ENCODE data around the gene ELOVL6. TPM values are rescaled to one million over a fixed set of nuclear protein-coding genes. Genes with fewer than 3 reads are reported as not detected.

ELOVL6 gene
- total and polyA plus RNA-seq, 9 of the 15 experiments (the other 6 are each of a cell fraction or from before 2014, with no cell fraction given), result 18.3 to 82.6 (median 46.0) TPM

- TF ChIP-seq AFF4 (CRISPR knock-in tag; IDR thresholded peaks at IDR 0.05) (peak; percentile 72; the same call in 1 of the 2 replicates), PHF20 (IDR thresholded peaks at IDR 0.05; ENCODE audit: partially characterized antibody) (no peak), SRSF7 (optimal IDR thresholded peaks at IDR 0.05; ENCODE audit: low read depth, low read length) (no peak), ZNF311 (CRISPR knock-in tag; IDR thresholded peaks at IDR 0.05) (no peak), HMG20B (CRISPR knock-in tag; IDR thresholded peaks at IDR 0.05) (no peak), WHSC1 (IDR thresholded peaks at IDR 0.05; ENCODE audit: low read length) (no peak), CEBPG (CRISPR knock-in tag; IDR thresholded peaks at IDR 0.05) (no peak), CEBPG (tag; conservative IDR thresholded peaks at IDR 0.05 in 1 of 2, IDR thresholded peaks at IDR 0.05 in 1 of 2) (no peak), RREB1 (CRISPR knock-in tag; IDR thresholded peaks at IDR 0.05) (no peak), ZNF77 (CRISPR knock-in tag; IDR thresholded peaks at IDR 0.05) (no peak), NFE2L1 (tag; IDR thresholded peaks at IDR 0.05; ENCODE audit: borderline replicate concordance, low read depth) (no peak), MAZ (CRISPR knock-in tag; conservative IDR thresholded peaks at IDR 0.05 in 1 of 2, IDR thresholded peaks at IDR 0.05 in 1 of 2) (peak in 1 of 2 experiments; percentile 44; a peak in 2 of 4 replicates), DEAF1 (CRISPR knock-in tag; IDR thresholded peaks at IDR 0.05) (no peak), ZNF707 (CRISPR knock-in tag; conservative IDR thresholded peaks at IDR 0.05) (no peak), ZFP36 (IDR thresholded peaks at IDR 0.05; ENCODE audit: low read depth, low read length, partially characterized antibody) (no peak), ZNF551 (CRISPR knock-in tag; IDR thresholded peaks at IDR 0.05) (no peak), SAFB2 (IDR thresholded peaks at IDR 0.05; ENCODE audit: borderline replicate concordance, low read depth, low read length, severe bottlenecking) (no peak)
Observed at GRCh38 chr4:110196206-110196870, 2.1 kb downstream of the ELOVL6 start (continued).
